WTC11 (cell line): ENCODE data around the gene YEATS2.

Experiments
- ARID4B ChIP-seq: sonication (generic); formaldehyde crosslinking; IDR thresholded peaks from 2 replicates; pipeline ENCODE4 v1.8.0; 2023; ENCODE audit warnings: missing genetic modification reagents, mild to moderate bottlenecking, borderline replicate concordance
- CTCF ChIP-seq: fragments of 200-600 bp; IDR thresholded peaks from 2 replicates; pipeline ENCODE4 v1.8.0; 2022; ENCODE audit warnings: antibody characterized with exemption
- E2F5 ChIP-seq: sonication (generic); formaldehyde crosslinking; IDR thresholded peaks from 2 replicates; pipeline ENCODE4 v1.8.1; 2022; ENCODE audit warnings: mild to moderate bottlenecking, moderate library complexity, missing genetic modification reagents
- ETV6 ChIP-seq: sonication (generic); formaldehyde crosslinking; IDR thresholded peaks from 2 replicates; pipeline ENCODE4 v1.8.1; 2022; ENCODE audit warnings: mild to moderate bottlenecking, missing genetic modification reagents
- FOXJ3 ChIP-seq: sonication (generic); formaldehyde crosslinking; IDR thresholded peaks from 2 replicates; pipeline ENCODE4 v1.9.0; 2021; ENCODE audit warnings: missing genetic modification reagents, mild to moderate bottlenecking, borderline replicate concordance
- HMGA2 ChIP-seq: fragments of 250-450 bp; sonication (Bioruptor Pico); IDR thresholded peaks from 2 replicates; pipeline ENCODE4 v1.4.0; 2021; ENCODE audit warnings: mild to moderate bottlenecking, moderate library complexity
- JUN ChIP-seq: sonication (generic); formaldehyde crosslinking; IDR thresholded peaks from 2 replicates; pipeline ENCODE4 v1.8.0; 2023; ENCODE audit warnings: mild to moderate bottlenecking, missing genetic modification reagents
- NR2C2 ChIP-seq: sonication (generic); formaldehyde crosslinking; IDR thresholded peaks from 2 replicates; pipeline ENCODE4 v1.8.0; 2022; ENCODE audit warnings: mild to moderate bottlenecking, missing genetic modification reagents
- SP1 ChIP-seq: sonication (generic); formaldehyde crosslinking; conservative IDR thresholded peaks from 2 replicates; pipeline ENCODE4 v1.8.1; 2022; ENCODE audit warnings: missing genetic modification reagents
- USF2 ChIP-seq: sonication (generic); formaldehyde crosslinking; IDR thresholded peaks from 2 replicates; pipeline ENCODE4 v1.8.1; 2023; ENCODE audit warnings: mild to moderate bottlenecking, missing genetic modification reagents, moderate library complexity
- ZNF121 ChIP-seq: sonication (generic); formaldehyde crosslinking; IDR thresholded peaks from 2 replicates; pipeline ENCODE4 v1.8.0; 2023; ENCODE audit warnings: missing genetic modification reagents
- ZNF423 ChIP-seq: fragments of 250-450 bp; sonication (Bioruptor Pico); IDR thresholded peaks from 2 replicates; pipeline ENCODE4 v2.1.2; 2022; ENCODE audit warnings: mild to moderate bottlenecking, moderate library complexity

GRCh38 chr3:183743231-183743630 lies 45.6 kb downstream of the YEATS2 start:
- TF ChIP-seq E2F5 (CRISPR knock-in tag): no peak
- TF ChIP-seq HMGA2 (CRISPR knock-in tag): no peak
- TF ChIP-seq CTCF: no peak
- TF ChIP-seq USF2: no peak
- TF ChIP-seq JUN: no peak
- TF ChIP-seq ARID4B (CRISPR knock-in tag): no peak
- TF ChIP-seq FOXJ3: no peak
- TF ChIP-seq ZNF423 (CRISPR knock-in tag): no peak
- no peak for TF ChIP-seq SP1 (CRISPR knock-in tag)
- TF ChIP-seq NR2C2 (CRISPR knock-in tag): no peak
- no peak for TF ChIP-seq ETV6 (CRISPR knock-in tag)
- no peak for TF ChIP-seq ZNF121 (CRISPR knock-in tag)
